H1 (cell line): ENCODE measurements around the gene CD200. TPM values are rescaled to one million over a fixed set of nuclear protein-coding genes. Genes with fewer than 3 reads are reported as not detected.

Experiments used
- CTCF ChIA-PET: fragments of 300-600 bp; sonication (Branson Sonifier 250); formaldehyde crosslinking; loops from one replicate; lab custom pipeline; 2021; ENCODE audit not compliant: partially characterized antibody; lab: Charles Lee
- POLR2A ChIA-PET: fragments of 300-600 bp; sonication (Branson Sonifier 250); formaldehyde crosslinking; loops from one replicate; lab custom pipeline; 2021; ENCODE audit warnings: inconsistent platforms; ENCODE audit not compliant: partially characterized antibody; lab: Charles Lee
- DNase-seq, 2 experiments: peaks; one replicate each; pipeline versions ENCODE4 v3.0.0 to v3.0.0-alpha.2; 2010 to 2022; ENCODE audit warnings: low spot score in 2 of 2, low read depth in 1 of 2, mixed read lengths in 1 of 2
- FAIRE-seq: peaks from 2 replicates; lab custom pipeline; 2011; peaks lifted over from hg19 to GRCh38; lab: Jason Lieb, UNC
- H2AFZ ChIP-seq: 2 replicates; pipeline ENCODE4 v1.8.1; 2012; ENCODE audit warnings: low read length, inconsistent platforms
- H2AK5ac ChIP-seq: 2 replicates; pipeline ENCODE4 v1.6.1; 2013; ENCODE audit warnings: low read depth, low read length
- H2BK120ac ChIP-seq: replicated peaks from 2 replicates; pipeline ENCODE3; 2013; ENCODE audit warnings: low read depth, low read length, inconsistent platforms
- H2BK12ac ChIP-seq: 2 replicates; pipeline ENCODE4 v1.6.1; 2013; ENCODE audit warnings: low read depth, low read length
- H2BK15ac ChIP-seq: 2 replicates; pipeline ENCODE4 v1.6.1; 2013; ENCODE audit warnings: low read length
- H2BK20ac ChIP-seq: 2 replicates; pipeline ENCODE4 v1.6.1; 2013; ENCODE audit warnings: low read length
- H2BK5ac ChIP-seq: 2 replicates; pipeline ENCODE4 v1.6.1; 2013; ENCODE audit warnings: low read depth, low read length
- H3K14ac ChIP-seq: 2 replicates; pipeline ENCODE4 v1.6.1; 2013; ENCODE audit warnings: inconsistent platforms; ENCODE audit not compliant: insufficient read length
- H3K18ac ChIP-seq: 2 replicates; pipeline ENCODE4 v1.6.1; 2013; ENCODE audit warnings: low read length; ENCODE audit errors: extremely low read depth
- H3K23ac ChIP-seq: 2 replicates; pipeline ENCODE4 v1.6.1; 2013; ENCODE audit warnings: inconsistent platforms; ENCODE audit not compliant: insufficient read length
- H3K23me2 ChIP-seq: 2 replicates; pipeline ENCODE4 v1.6.1; 2013; ENCODE audit warnings: low read depth, low read length
- H3K27ac ChIP-seq: 2 replicates; pipeline ENCODE4 v1.6.1; 2011; ENCODE audit warnings: low read depth, low read length, inconsistent platforms
- H3K27me3 ChIP-seq, 4 experiments: replicated peaks in 1 of 4; 1 replicate in 1 of 4; 2 replicates in 3 of 4; pipeline versions ENCODE4 v1.6.1 to v1.8.1; 2011 to 2013; ENCODE audit warnings: low read length in 3 of 4, mild to moderate bottlenecking in 3 of 4, inconsistent platforms in 2 of 4, mixed read lengths in 2 of 4, moderate library complexity in 1 of 4; ENCODE audit not compliant: control insufficient read depth in 3 of 4, insufficient read depth in 3 of 4; ENCODE audit errors: extremely low read depth in 1 of 4
- H3K36me3 ChIP-seq, 4 experiments: 2 replicates each; pipeline versions ENCODE4 v1.6.1 to v1.8.1; 2011 to 2013; ENCODE audit warnings: mild to moderate bottlenecking in 4 of 4, low read length in 3 of 4, moderate library complexity in 2 of 4, control low read depth in 1 of 4, inconsistent platforms in 1 of 4; ENCODE audit not compliant: insufficient read depth in 4 of 4, control insufficient read depth in 2 of 4
- H3K4ac ChIP-seq: replicated peaks from 2 replicates; pipeline ENCODE3; 2013; ENCODE audit warnings: low read length, low read depth, mixed read lengths, inconsistent platforms; ENCODE audit not compliant: insufficient read length
- H3K4me1 ChIP-seq, 4 experiments: replicated peaks in 1 of 4; 1 replicate in 1 of 4; 2 replicates in 3 of 4; pipeline versions ENCODE4 v1.6.1 to v1.8.1; 2011 to 2013; ENCODE audit warnings: low read length in 3 of 4, inconsistent platforms in 2 of 4, mixed read lengths in 1 of 4; ENCODE audit not compliant: insufficient read depth in 4 of 4, control insufficient read depth in 3 of 4
- H3K4me2 ChIP-seq, 2 experiments: 2 replicates each; pipeline versions ENCODE4 v1.6.1 to v1.8.1; 2011 to 2013; ENCODE audit warnings: low read depth in 2 of 2, low read length in 2 of 2, control low read depth in 1 of 2, inconsistent platforms in 1 of 2, mild to moderate bottlenecking in 1 of 2; ENCODE audit not compliant: insufficient read depth in 1 of 2
- H3K4me3 ChIP-seq, 4 experiments: fragments of 200-600, 300-600 bp in 1 of 4; sonication (generic), shearing (Covaris generic), sonication (Bioruptor Twin) in 1 of 4; 2 replicates each; pipeline versions ENCODE4 v1.5.1 to v1.8.1; 2011 to 2016; ENCODE audit warnings: low read length in 4 of 4, low read depth in 3 of 4, control low read depth in 2 of 4, inconsistent platforms in 2 of 4, mild to moderate bottlenecking in 2 of 4, mixed read lengths in 1 of 4, moderate library complexity in 1 of 4; ENCODE audit not compliant: insufficient read depth in 2 of 4; ENCODE audit errors: extremely low read depth in 1 of 4
- H3K56ac ChIP-seq: replicated peaks from 2 replicates; pipeline ENCODE3; 2013; ENCODE audit warnings: low read depth, mild to moderate bottlenecking, mixed read lengths, low read length, inconsistent platforms; ENCODE audit not compliant: insufficient read length
- H3K79me1 ChIP-seq: 2 replicates; pipeline ENCODE4 v1.6.1; 2013; ENCODE audit warnings: low read depth, low read length, control low read depth
- H3K79me2 ChIP-seq, 2 experiments: 2 replicates each; pipeline versions ENCODE4 v1.6.1 to v1.8.1; 2012 to 2013; ENCODE audit warnings: low read length in 2 of 2, mild to moderate bottlenecking in 2 of 2, inconsistent platforms in 1 of 2; ENCODE audit not compliant: insufficient read depth in 2 of 2, control insufficient read depth in 1 of 2
- H3K9ac ChIP-seq, 4 experiments: replicated peaks in 1 of 4; 1 replicate in 1 of 4; 2 replicates in 3 of 4; pipeline versions ENCODE4 v1.6.1 to v1.8.1; 2011 to 2013; ENCODE audit warnings: low read depth in 3 of 4, low read length in 3 of 4, control low read depth in 2 of 4, mild to moderate bottlenecking in 2 of 4, moderate library complexity in 2 of 4, inconsistent platforms in 1 of 4; ENCODE audit errors: extremely low read depth in 1 of 4
- H3K9me3 ChIP-seq, 2 experiments: 2 replicates each; pipeline versions ENCODE4 v1.6.1 to v1.8.1; 2012 to 2013; ENCODE audit warnings: mild to moderate bottlenecking in 2 of 2, moderate library complexity in 2 of 2, control low read depth in 1 of 2, inconsistent platforms in 1 of 2, low read depth in 1 of 2, low read length in 1 of 2, mixed read lengths in 1 of 2; ENCODE audit not compliant: insufficient read depth in 2 of 2
- H4K20me1 ChIP-seq, 2 experiments: replicated peaks in 1 of 2; 2 replicates each; pipeline versions ENCODE3 to v1.8.1; 2011 to 2013; ENCODE audit warnings: inconsistent platforms in 2 of 2, low read length in 2 of 2, mild to moderate bottlenecking in 1 of 2; ENCODE audit not compliant: insufficient read depth in 2 of 2, control insufficient read depth in 1 of 2
- H4K5ac ChIP-seq: 2 replicates; pipeline ENCODE4 v1.6.1; 2013; ENCODE audit warnings: low read length, low read depth, mixed read lengths, inconsistent platforms; ENCODE audit not compliant: insufficient read length
- H4K8ac ChIP-seq: 2 replicates; pipeline ENCODE4 v1.8.0; 2013; ENCODE audit warnings: mild to moderate bottlenecking, moderate library complexity, low read length, inconsistent platforms; ENCODE audit not compliant: insufficient read depth; ENCODE audit errors: extremely low read depth
- H4K91ac ChIP-seq: replicated peaks from 2 replicates; pipeline ENCODE3; 2013; ENCODE audit warnings: low read length, mixed read lengths, inconsistent platforms; ENCODE audit not compliant: insufficient read length
- ATF3 ChIP-seq: IDR thresholded peaks from 2 replicates; pipeline ENCODE4 v1.6.1; 2011; ENCODE audit warnings: low read depth, mild to moderate bottlenecking, low read length; ENCODE audit not compliant: insufficient read depth
- BRCA1 ChIP-seq: IDR thresholded peaks from 2 replicates; pipeline ENCODE4 v1.6.1; 2012; ENCODE audit warnings: low read depth, low read length, improper control_type of control experiment
- GABPA ChIP-seq: IDR thresholded peaks from 2 replicates; pipeline ENCODE4 v1.6.1; 2011; ENCODE audit warnings: mild to moderate bottlenecking, low read length, moderate library complexity, borderline replicate concordance; ENCODE audit not compliant: insufficient read depth
- HDAC2 ChIP-seq, 2 experiments: fragments of 300-600 bp in 1 of 2; sonication (generic) in 1 of 2; IDR thresholded peaks; 2 replicates each; pipeline ENCODE4 v1.6.1; 2011 to 2012; ENCODE audit warnings: low read depth in 2 of 2, low read length in 2 of 2, mild to moderate bottlenecking in 2 of 2, moderate library complexity in 2 of 2, borderline replicate concordance in 1 of 2, inconsistent platforms in 1 of 2
- JUN ChIP-seq: IDR thresholded peaks from 2 replicates; pipeline ENCODE4 v1.6.1; 2011; ENCODE audit warnings: low read depth, mild to moderate bottlenecking, improper control_type of control experiment, low read length
- JUND ChIP-seq: IDR thresholded peaks from 2 replicates; pipeline ENCODE4 v1.6.1; 2011; ENCODE audit warnings: mild to moderate bottlenecking, improper control_type of control experiment, low read length
- MAFK ChIP-seq: IDR thresholded peaks from 2 replicates; pipeline ENCODE4 v1.6.1; 2012; ENCODE audit warnings: low read depth, mild to moderate bottlenecking, improper control_type of control experiment, low read length
- MAX ChIP-seq: IDR thresholded peaks from 2 replicates; pipeline ENCODE4 v1.6.1; 2012; ENCODE audit warnings: inconsistent platforms
- POLR2A ChIP-seq, 2 experiments: IDR thresholded peaks; 1 replicate in 1 of 2; 2 replicates in 1 of 2; pipeline ENCODE4 v1.6.1; 2011; ENCODE audit warnings: low read depth in 2 of 2, low read length in 2 of 2, mild to moderate bottlenecking in 2 of 2; ENCODE audit errors: control extremely low read depth in 1 of 2
- polyA plus RNA-seq, 7 experiments: library from polyadenylated mRNA; depleted of rRNA in 3 of 7; stranded (reverse) in 5 of 7; unstranded in 2 of 7; fragments of >200 nt in 5 of 7; fragments of 200-250 nt in 2 of 7; gene quantifications; 1 replicate in 5 of 7; 2 replicates in 1 of 7; 4 replicates in 1 of 7; pipeline versions ENCODE4 v1.2.1 to v1.2.3, GENCODE V29; 2011 to 2013; ENCODE audit warnings: missing spikeins in 2 of 7, mixed read lengths in 2 of 7
- total RNA-seq: library from RNA; stranded (reverse); fragmentation: NEBNext Ultra II Directional; extraction: Animal tissue kit (Norgen Biotek cat#: 25700); gene quantifications from 2 replicates; pipeline ENCODE4 v1.2.1, GENCODE V29; 2021

Gene CD200
- total and polyA plus RNA-seq, 2 of the 8 experiments (the other 6 are each of a cell fraction or from before 2014, with no cell fraction given): 45.8 to 50.2 TPM

DNA sequence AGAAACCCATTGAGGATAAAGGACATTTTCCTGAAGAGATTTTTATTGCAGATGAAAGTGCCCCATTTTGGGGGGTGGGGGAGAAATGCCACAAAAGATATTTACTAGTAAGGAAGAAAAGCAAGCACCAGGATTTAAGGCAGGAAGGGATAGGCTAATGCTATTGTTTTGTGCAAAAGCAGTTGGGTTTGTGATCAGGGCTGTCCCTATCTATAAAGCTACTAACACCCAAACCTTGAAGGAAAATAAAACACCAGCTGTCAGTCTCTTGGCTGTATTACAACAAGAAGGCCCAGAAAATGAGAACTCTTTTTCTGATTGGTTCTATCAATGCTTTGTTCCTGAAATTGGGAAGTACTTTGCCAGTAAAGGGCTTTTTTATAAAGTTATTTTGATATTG is 56.0 kb downstream of the CD200 start:
- CTCF ChIA-PET: interaction anchor here (0.9 kb wide), 1 partner anchor 146 kb away, joined by 3 read pairs; no protein-coding TSS in a partner anchor
- Histone ChIP-seq H3K36me3 (peaks cover 0 to 3% (median 0%) of the 10 kb centered on the region in 4 experiments; a peak in 2 of 8 replicates), H2BK15ac (no peak overlapping the region), H3K4me3 (no peak overlapping the region), H3K18ac (no peak overlapping the region), H2AFZ (no peak overlapping the region), H2BK5ac (no peak overlapping the region), H3K14ac (no peak overlapping the region), H3K4ac (peak overlapping the region; percentile 16), H2BK120ac (peak overlapping the region; percentile 59), H3K79me1 (no peaks in the 10 kb centered on the region), H4K20me1 (no peaks in the 10 kb centered on the region), H2BK20ac (peak overlapping the region; percentile 93; the same call in 1 of the 2 replicates), H3K4me1 (peaks cover 4 to 13% (median 8%) of the 10 kb centered on the region in 4 experiments; a peak in 4 of 7 replicates), H2AK5ac (no peak overlapping the region), H3K27ac (no peak overlapping the region), H2BK12ac (no peak overlapping the region), H3K4me2 (no peak overlapping the region), H3K9me3 (peaks cover 6 to 11% of the 10 kb centered on the region in 2 experiments; a peak in 3 of 4 replicates), H4K91ac (no peak overlapping the region), H3K23me2 (no peaks in the 10 kb centered on the region), H3K56ac (no peak overlapping the region)
- FAIRE-seq (no peak), DNase-seq (no peak)
- TF ChIP-seq GABPA (no peak), JUND (no peak), HDAC2 (IDR thresholded peaks at IDR 0.05; ENCODE audit: borderline replicate concordance in 1 of 2, low read depth in 2 of 2, low read length in 2 of 2) (no peak), BRCA1 (no peak), ATF3 (no peak), POLR2A (IDR thresholded peaks at IDR 0.05; ENCODE audit: control extremely low read depth in 1 of 2, low read depth in 2 of 2, low read length in 2 of 2) (no peak), JUN (no peak), MAX (no peak), MAFK (no peak)
- TF ChIP-seq, all 59 proteins: peak for 0
- POLR2A ChIA-PET: interaction anchor here (1.5 kb wide), 1 partner anchor 10 kb away, joined by 3 read pairs; no protein-coding TSS in a partner anchor
- no peak overlapping the region for H4K8ac ChIP-seq
- H4K5ac ChIP-seq: no peak overlapping the region
- H3K23ac ChIP-seq: no peak overlapping the region
- no peak overlapping the region for H3K9ac ChIP-seq
- no peaks in the 10 kb centered on the region for H3K79me2 ChIP-seq
- no peaks in the 10 kb centered on the region for H3K27me3 ChIP-seq
